Measurements from ENCODE around the gene BRD3OS.

The BRD3OS gene

DNA sequence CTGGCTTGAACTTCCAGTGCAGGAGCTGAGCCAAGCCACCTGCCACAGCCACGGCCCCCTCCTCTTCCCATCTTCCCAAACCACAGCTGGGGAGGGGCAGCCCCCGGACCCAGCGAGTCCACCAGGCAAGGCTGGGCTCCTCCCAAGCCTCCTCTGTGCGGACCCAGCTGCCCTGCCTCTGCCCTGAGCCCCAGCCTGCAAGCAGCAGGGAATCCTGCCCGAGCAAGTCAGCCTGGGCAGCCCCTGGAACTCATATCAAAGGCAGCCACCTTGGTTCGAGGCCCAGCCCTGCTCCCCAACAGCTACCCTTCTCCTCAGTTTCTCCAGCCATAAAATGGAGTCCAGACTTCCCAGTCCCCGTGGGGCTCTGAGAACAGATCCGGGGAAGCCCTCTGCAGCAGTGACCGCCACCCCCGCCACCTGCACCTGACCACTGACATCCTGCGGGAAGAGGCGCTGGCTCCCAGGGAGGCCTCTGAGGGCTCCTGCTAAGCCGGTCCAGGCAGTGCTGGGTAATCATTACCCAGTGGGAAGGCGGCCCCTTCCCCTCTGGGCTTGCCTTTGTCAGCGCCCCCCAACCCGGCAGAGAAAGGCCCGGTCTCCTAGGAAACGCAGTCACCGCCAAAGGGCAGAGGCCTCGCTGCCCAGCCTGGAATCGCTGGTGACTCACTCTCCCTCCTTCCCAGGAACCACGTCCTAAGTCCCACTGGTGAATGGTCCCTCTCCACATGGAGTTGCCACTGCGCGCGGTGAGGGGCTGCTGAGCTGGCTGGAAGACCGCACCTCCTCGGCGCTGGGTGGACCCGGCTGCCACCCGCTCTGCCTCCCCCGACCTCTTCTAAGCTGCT, 34.7 kb upstream of the BRD3OS start:
- Histone ChIP-seq H2AFZ (ENCODE audit: low read depth, low read length) (no peak overlapping the region), H3K4ac (ENCODE audit: low read depth in 1 of 2, low read length in 2 of 2) (peak overlapping the region; percentile 71 to 89), H2BK120ac (ENCODE audit: low read depth, low read length) (no peak overlapping the region), H2BK15ac (ENCODE audit: low read depth, poor library complexity, severe bottlenecking) (no peak overlapping the region), H3K27me3 (ENCODE audit: control insufficient read depth in 1 of 2, insufficient read depth in 1 of 2, low read length in 2 of 2) (no peaks in the 10 kb centered on the region), H2BK12ac (ENCODE audit: low read length in 2 of 2) (peak overlapping the region in 1 of 2 experiments; percentile 43), H3K36me3 (ENCODE audit: control insufficient read depth in 1 of 2, insufficient read depth in 2 of 2, low read depth in 1 of 2, low read length in 2 of 2) (peaks cover 0 to 10% of the 10 kb centered on the region in 2 experiments), H4K8ac (ENCODE audit: low read length) (no peak overlapping the region), H3K27ac (ENCODE audit: low read length, poor library complexity, severe bottlenecking) (peak overlapping the region; percentile 96), H2BK5ac (ENCODE audit: low read depth, low read length, poor library complexity, severe bottlenecking) (peak overlapping the region; percentile 98), H3K4me3 (ENCODE audit: insufficient read depth in 1 of 2, low read depth in 1 of 2, low read length in 2 of 2) (peak overlapping the region; percentile 87 to 91), H3K4me2 (ENCODE audit: low read length, poor library complexity, severe bottlenecking) (peak overlapping the region; percentile 71), H3K14ac (ENCODE audit: low read length in 2 of 2) (peak overlapping the region in 1 of 2 experiments; percentile 85), H3K9me3 (ENCODE audit: control insufficient read depth, low read length) (no peaks in the 10 kb centered on the region), H4K91ac (ENCODE audit: low read length) (peak overlapping the region; percentile 57), H3K9ac (ENCODE audit: low read length) (peak overlapping the region; percentile 82), H3K18ac (ENCODE audit: low read depth in 1 of 2, low read length in 2 of 2) (peak overlapping the region; percentile 80 to 93), H2AK5ac (ENCODE audit: low read length, severe bottlenecking) (no peak overlapping the region), H3K4me1 (ENCODE audit: control insufficient read depth, insufficient read depth, low read depth, low read length) (peaks cover 59% of the 10 kb centered on the region), H3K79me1 (replicated peaks; ENCODE audit: low read length, poor library complexity, severe bottlenecking) (peaks cover 9% of the 10 kb centered on the region), H3K23ac (ENCODE audit: low read length in 2 of 2) (peak overlapping the region in 1 of 2 experiments; percentile 98)
- WGBS = 18% methylated on average over 31 of the region's 31 CpGs
- peak; percentile 93 for DNase-seq

- Histone ChIP-seq H3K14ac (ENCODE audit: low read length in 2 of 2) (peak overlapping the region in 1 of 2 experiments; percentile 86), H3K9me3 (ENCODE audit: control insufficient read depth, low read length) (no peaks in the 10 kb centered on the region), H3K23ac (ENCODE audit: low read length in 2 of 2) (peak overlapping the region; percentile 55 to 98), H3K27ac (ENCODE audit: low read length, poor library complexity, severe bottlenecking) (peak overlapping the region; percentile 96), H3K18ac (ENCODE audit: low read depth in 1 of 2, low read length in 2 of 2) (peak overlapping the region; percentile 80 to 93), H2AFZ (ENCODE audit: low read depth, low read length) (no peak overlapping the region), H2BK15ac (ENCODE audit: low read depth, poor library complexity, severe bottlenecking) (peak overlapping the region; percentile 84), H3K4me2 (ENCODE audit: low read length, poor library complexity, severe bottlenecking) (peak overlapping the region; percentile 71), H3K4me1 (ENCODE audit: control insufficient read depth, insufficient read depth, low read depth, low read length) (peaks cover 55% of the 10 kb centered on the region), H4K91ac (ENCODE audit: low read length) (peak overlapping the region; percentile 57), H3K4me3 (ENCODE audit: insufficient read depth in 1 of 2, low read depth in 1 of 2, low read length in 2 of 2) (peak overlapping the region; percentile 87 to 91), H3K9ac (ENCODE audit: low read length) (peak overlapping the region; percentile 82), H3K36me3 (ENCODE audit: control insufficient read depth in 1 of 2, insufficient read depth in 2 of 2, low read depth in 1 of 2, low read length in 2 of 2) (peaks cover 0 to 7% of the 10 kb centered on the region in 2 experiments), H4K8ac (ENCODE audit: low read length) (peak overlapping the region; percentile 61), H2BK120ac (ENCODE audit: low read depth, low read length) (peak overlapping the region; percentile 49), H2BK12ac (ENCODE audit: low read length in 2 of 2) (peak overlapping the region in 1 of 2 experiments; percentile 43), H3K79me1 (replicated peaks; ENCODE audit: low read length, poor library complexity, severe bottlenecking) (peaks cover 9% of the 10 kb centered on the region), H2BK5ac (ENCODE audit: low read depth, low read length, poor library complexity, severe bottlenecking) (peak overlapping the region; percentile 98), H3K4ac (ENCODE audit: low read depth in 1 of 2, low read length in 2 of 2) (peak overlapping the region; percentile 76 to 89), H3K27me3 (ENCODE audit: control insufficient read depth in 1 of 2, insufficient read depth in 1 of 2, low read length in 2 of 2) (peaks cover 0 to 4% of the 10 kb centered on the region in 2 experiments), H2AK5ac (ENCODE audit: low read length, severe bottlenecking) (peak overlapping the region; percentile 66)
- DNase-seq = no peak
- WGBS = 0% methylated on average over 43 of the region's 82 CpGs
Observed at GRCh38 chr9:133991214-133991921, 33.9 kb upstream of the BRD3OS start.

- H3K9me3 ChIP-seq (ENCODE audit: control insufficient read depth, low read length) = no peaks in the 10 kb centered on the region
- H2BK15ac ChIP-seq (ENCODE audit: low read depth, poor library complexity, severe bottlenecking) = peak within 1 kb of the TSS; percentile 84
- peak within 1 kb of the TSS; percentile 88 for H2BK120ac ChIP-seq (ENCODE audit: low read depth, low read length)
- H3K4me1 ChIP-seq (ENCODE audit: control insufficient read depth, insufficient read depth, low read depth, low read length) = peaks cover 49% of the 10 kb centered on the region
- H3K23ac ChIP-seq (ENCODE audit: low read length in 2 of 2) = peak within 1 kb of the TSS; percentile 55 to 98
- DNase-seq = peak; percentile 62
- peak within 1 kb of the TSS; percentile 72 for H3K4me2 ChIP-seq (ENCODE audit: low read length, poor library complexity, severe bottlenecking)
- H2BK5ac ChIP-seq (ENCODE audit: low read depth, low read length, poor library complexity, severe bottlenecking) = peak within 1 kb of the TSS; percentile 98
- peak within 1 kb of the TSS; percentile 96 for H3K9ac ChIP-seq (ENCODE audit: low read length)
- peak within 1 kb of the TSS; percentile 91 for H3K4me3 ChIP-seq (ENCODE audit: insufficient read depth in 1 of 2, low read depth in 1 of 2, low read length in 2 of 2)
- peak within 1 kb of the TSS; percentile 65 for H2AFZ ChIP-seq (ENCODE audit: low read depth, low read length)
- H3K27me3 ChIP-seq (ENCODE audit: control insufficient read depth in 1 of 2, insufficient read depth in 1 of 2, low read length in 2 of 2) = peaks cover 0 to 12% of the 10 kb centered on the region in 2 experiments
- peak within 1 kb of the TSS; percentile 76 to 98 for H3K4ac ChIP-seq (ENCODE audit: low read depth in 1 of 2, low read length in 2 of 2)
- peak within 1 kb of the TSS; percentile 96 for H3K27ac ChIP-seq (ENCODE audit: low read length, poor library complexity, severe bottlenecking)
- peak within 1 kb of the TSS; percentile 66 for H2AK5ac ChIP-seq (ENCODE audit: low read length, severe bottlenecking)
- H2BK12ac ChIP-seq (ENCODE audit: low read length in 2 of 2) = peak within 1 kb of the TSS in 1 of 2 experiments; percentile 46
- peak within 1 kb of the TSS; percentile 87 for H4K91ac ChIP-seq (ENCODE audit: low read length)
- peaks cover 9% of the 10 kb centered on the region for H3K79me1 ChIP-seq (replicated peaks; ENCODE audit: low read length, poor library complexity, severe bottlenecking)
- peak within 1 kb of the TSS; percentile 93 to 98 for H3K18ac ChIP-seq (ENCODE audit: low read depth in 1 of 2, low read length in 2 of 2)
- under 1% methylated on average over 74 of the region's 124 CpGs for WGBS
- peak within 1 kb of the TSS; percentile 87 for H4K8ac ChIP-seq (ENCODE audit: low read length)
- H3K14ac ChIP-seq (ENCODE audit: low read length in 2 of 2) = peak within 1 kb of the TSS; percentile 86 to 88
- H3K36me3 ChIP-seq (ENCODE audit: control insufficient read depth in 1 of 2, insufficient read depth in 2 of 2, low read depth in 1 of 2, low read length in 2 of 2) = peaks cover 0 to 5% of the 10 kb centered on the region in 2 experiments
Observed at GRCh38 chr9:133991964-133992779, 33.1 kb upstream of the BRD3OS start, which contains the start of gene VAV2. TSS of gene VAV2 (minus strand) at chr9:133992324. CDS start at chr9:133992278, 46 bp downstream.
